ENCODE results near the gene FIGN.

FIGN gene

DNA sequence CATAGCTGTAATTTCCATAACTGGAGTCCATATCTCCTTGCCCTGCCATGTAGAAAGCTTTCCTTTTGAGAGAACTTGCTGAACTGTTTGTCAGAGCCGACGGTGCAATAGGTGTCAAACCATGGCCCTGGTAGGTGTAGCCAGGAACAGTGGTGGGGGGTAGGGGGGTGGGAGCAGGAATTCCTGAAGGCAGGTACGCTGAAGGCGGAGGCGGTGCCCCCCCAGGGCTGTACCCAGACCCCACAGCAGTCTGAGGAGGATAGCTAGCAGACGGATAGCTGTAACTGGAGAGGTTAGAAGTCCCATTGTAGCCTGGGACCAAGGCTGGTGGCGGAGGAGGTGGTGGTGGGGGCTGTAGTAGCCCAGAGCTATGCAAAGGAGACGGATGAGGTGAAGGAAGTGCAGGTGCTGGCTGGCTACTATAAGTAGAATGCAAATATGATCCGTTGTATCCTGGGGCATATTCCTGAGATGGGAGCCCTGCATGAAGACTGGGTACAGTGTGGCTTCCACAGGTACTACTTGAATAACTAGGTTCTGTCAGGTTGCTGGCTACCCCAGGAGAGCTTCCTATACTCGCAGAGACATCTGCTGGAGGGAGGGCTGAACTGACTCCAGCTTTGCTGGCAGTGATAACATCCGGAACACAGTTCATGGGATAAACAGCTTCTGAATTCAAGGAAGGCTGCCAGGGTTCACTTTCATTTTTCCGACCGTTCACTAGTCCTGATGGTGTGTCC, 124.8 kb downstream of the FIGN start:
- no peak for DNase-seq

DNA sequence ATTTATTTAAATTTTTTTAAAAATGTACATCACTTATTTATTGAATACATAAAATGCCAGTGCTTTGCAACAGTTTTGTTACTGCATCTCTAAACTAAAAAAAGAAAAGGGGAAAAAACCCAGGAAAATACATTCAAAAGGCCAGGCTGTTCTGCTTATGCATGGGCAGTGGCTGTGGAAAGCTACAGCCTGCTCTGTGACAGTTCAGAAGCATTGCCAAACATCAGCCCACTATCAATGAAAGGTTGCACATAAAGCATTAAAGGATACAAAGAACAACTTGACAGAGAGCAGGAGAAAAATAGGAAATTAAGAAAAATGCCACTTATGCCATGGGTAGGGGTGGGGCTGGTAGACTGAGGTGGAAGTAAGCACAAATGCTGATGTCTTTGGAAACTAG, 128.2 kb downstream of the FIGN start:
- H3K4me1 Mint-ChIP-seq: no peaks in the 10 kb centered on the region
- H3K27me3 Mint-ChIP-seq: no peaks in the 10 kb centered on the region
- no peak overlapping the region for H3K4me3 Mint-ChIP-seq
- ATAC-seq: no peak
- DNase-seq: no peak
- H3K36me3 Mint-ChIP-seq (ENCODE audit: low read depth): no peaks in the 10 kb centered on the region
- peaks cover 4% of the 10 kb centered on the region for H3K9me3 Mint-ChIP-seq
- no peak overlapping the region for H3K27ac Mint-ChIP-seq

More for the DNA sequence above, 124.8 kb downstream of the FIGN start:
- H3K4me1 Mint-ChIP-seq: no peaks in the 10 kb centered on the region
- H3K4me3 Mint-ChIP-seq: no peak overlapping the region
- ATAC-seq: no peak
- no peaks in the 10 kb centered on the region for H3K9me3 Mint-ChIP-seq
- no peak overlapping the region for H3K27ac Mint-ChIP-seq
- no peaks in the 10 kb centered on the region for H3K36me3 Mint-ChIP-seq (ENCODE audit: low read depth)
- H3K27me3 Mint-ChIP-seq: no peaks in the 10 kb centered on the region

GRCh38 chr2:163606878-163607277, 128.9 kb downstream of the FIGN start:
- Mint-ChIP-seq H3K27me3 (no peaks in the 10 kb centered on the region), H3K4me1 (no peaks in the 10 kb centered on the region), H3K4me3 (no peak overlapping the region), H3K9me3 (peaks cover 4% of the 10 kb centered on the region), H3K27ac (no peak overlapping the region), H3K36me3 (ENCODE audit: low read depth) (no peaks in the 10 kb centered on the region)
- no peak for ATAC-seq
- DNase-seq: no peak

GRCh38 chr2:163605779-163606178, 130.0 kb downstream of the FIGN start:
- H3K4me3 Mint-ChIP-seq: no peak overlapping the region
- DNase-seq: no peak
- no peak for ATAC-seq
- H3K27ac Mint-ChIP-seq: no peak overlapping the region
- H3K4me1 Mint-ChIP-seq: no peaks in the 10 kb centered on the region
- peaks cover 4% of the 10 kb centered on the region for H3K9me3 Mint-ChIP-seq
- H3K36me3 Mint-ChIP-seq (ENCODE audit: low read depth): no peaks in the 10 kb centered on the region
- H3K27me3 Mint-ChIP-seq: no peaks in the 10 kb centered on the region

DNA sequence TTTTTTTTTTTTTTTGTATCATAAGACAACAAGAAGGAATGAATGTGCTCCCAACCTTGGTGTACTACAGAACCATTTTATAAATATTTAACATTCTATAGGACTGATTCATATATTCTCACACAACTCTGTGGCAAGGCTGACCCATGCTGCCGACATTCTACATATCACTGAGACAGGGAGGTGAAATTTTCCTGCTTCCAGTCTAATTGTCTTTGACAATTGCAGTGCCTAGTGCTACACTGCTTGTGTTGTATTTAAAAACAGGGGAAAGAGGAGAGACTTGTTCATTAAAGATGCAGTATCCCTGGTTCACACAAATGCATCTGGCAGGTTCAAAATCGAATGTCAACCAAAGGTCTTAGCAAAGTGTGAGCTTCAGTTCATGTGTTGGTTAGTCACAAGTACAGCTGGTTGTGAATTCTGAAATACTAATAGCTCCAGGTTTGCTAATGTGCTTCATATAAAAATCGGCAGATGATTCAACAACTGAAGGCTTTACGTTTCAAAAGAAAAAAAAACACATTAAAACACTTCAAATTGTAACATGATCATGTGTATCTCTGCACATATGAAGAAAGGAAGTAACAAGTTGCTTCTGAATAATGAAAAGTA, 130.8 kb downstream of the FIGN start:
- Mint-ChIP-seq H3K27me3 (no peaks in the 10 kb centered on the region), H3K27ac (no peak overlapping the region), H3K36me3 (ENCODE audit: low read depth) (no peaks in the 10 kb centered on the region), H3K9me3 (peaks cover 4% of the 10 kb centered on the region), H3K4me1 (no peaks in the 10 kb centered on the region), H3K4me3 (no peak overlapping the region)
- DNase-seq (no peak), ATAC-seq (no peak)

- no peak for DNase-seq
- Mint-ChIP-seq H3K27ac (no peak overlapping the region), H3K4me1 (no peaks in the 10 kb centered on the region), H3K4me3 (no peak overlapping the region), H3K27me3 (no peaks in the 10 kb centered on the region), H3K9me3 (peaks cover 4% of the 10 kb centered on the region), H3K36me3 (ENCODE audit: low read depth) (no peaks in the 10 kb centered on the region)
- no peak for ATAC-seq
Measured at GRCh38 chr2:163602196-163602595, 133.6 kb downstream of the FIGN start.

DNA sequence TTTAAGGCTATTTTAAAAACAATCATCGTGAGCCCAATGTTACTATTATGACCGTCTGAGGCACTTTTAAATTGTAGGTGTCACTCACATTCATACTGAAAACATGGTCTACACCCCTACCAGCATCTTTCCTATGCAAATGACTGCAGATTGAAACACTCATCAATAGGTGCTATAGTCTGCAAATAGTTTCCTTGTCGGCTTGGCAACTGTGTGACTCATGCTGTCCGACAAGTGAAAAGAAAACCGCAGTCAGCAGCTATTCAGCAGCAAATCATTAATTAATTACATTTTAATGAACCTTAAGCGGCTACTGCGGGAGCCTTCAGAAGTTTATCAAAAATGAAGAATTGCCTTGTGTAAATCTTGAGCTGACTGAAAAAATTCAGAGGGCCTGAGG, 134.4 kb downstream of the FIGN start:
- Mint-ChIP-seq H3K9me3 (peaks cover 4% of the 10 kb centered on the region), H3K36me3 (ENCODE audit: low read depth) (no peaks in the 10 kb centered on the region), H3K4me3 (no peak overlapping the region), H3K27me3 (no peaks in the 10 kb centered on the region), H3K27ac (no peak overlapping the region), H3K4me1 (no peaks in the 10 kb centered on the region)
- no peak for DNase-seq
- no peak for ATAC-seq

- Mint-ChIP-seq H3K27me3 (no peaks in the 10 kb centered on the region), H3K4me3 (no peak overlapping the region), H3K9me3 (peaks cover 4% of the 10 kb centered on the region), H3K4me1 (no peaks in the 10 kb centered on the region), H3K36me3 (ENCODE audit: low read depth) (no peaks in the 10 kb centered on the region), H3K27ac (no peak overlapping the region)
- no peak for ATAC-seq
- DNase-seq: no peak
Measured at GRCh38 chr2:163600801-163601200, 135.0 kb downstream of the FIGN start.

- Mint-ChIP-seq H3K4me3 (no peak overlapping the region), H3K27ac (no peak overlapping the region), H3K9me3 (no peaks in the 10 kb centered on the region), H3K36me3 (ENCODE audit: low read depth) (no peaks in the 10 kb centered on the region), H3K27me3 (no peaks in the 10 kb centered on the region), H3K4me1 (no peaks in the 10 kb centered on the region)
- ATAC-seq (no peak), DNase-seq (no peak)
Measured at GRCh38 chr2:163595028-163595427, 140.8 kb downstream of the FIGN start.

GRCh38 chr2:163594497-163594896, 141.3 kb downstream of the FIGN start:
- Mint-ChIP-seq H3K9me3 (no peaks in the 10 kb centered on the region), H3K4me1 (no peaks in the 10 kb centered on the region), H3K36me3 (ENCODE audit: low read depth) (no peaks in the 10 kb centered on the region), H3K27ac (no peak overlapping the region), H3K4me3 (no peak overlapping the region), H3K27me3 (no peaks in the 10 kb centered on the region)
- no peak for DNase-seq
- no peak for ATAC-seq

GRCh38 chr2:163593982-163594381, 141.8 kb downstream of the FIGN start:
- H3K4me3 Mint-ChIP-seq: no peak overlapping the region
- no peak for ATAC-seq

GRCh38 chr2:163592954-163593622, 142.7 kb downstream of the FIGN start:
- Mint-ChIP-seq H3K9me3 (no peaks in the 10 kb centered on the region), H3K27me3 (no peaks in the 10 kb centered on the region), H3K4me3 (no peak overlapping the region), H3K27ac (no peak overlapping the region), H3K36me3 (ENCODE audit: low read depth) (no peaks in the 10 kb centered on the region), H3K4me1 (no peaks in the 10 kb centered on the region)
- ATAC-seq (no peak), DNase-seq (no peak)

More at GRCh38 chr2:163593982-163594381, 141.8 kb downstream of the FIGN start:
- Mint-ChIP-seq H3K27me3 (no peaks in the 10 kb centered on the region), H3K9me3 (no peaks in the 10 kb centered on the region), H3K4me1 (no peaks in the 10 kb centered on the region), H3K27ac (no peak overlapping the region), H3K36me3 (ENCODE audit: low read depth) (no peaks in the 10 kb centered on the region)
- DNase-seq: no peak

- no peaks in the 10 kb centered on the region for H3K4me1 Mint-ChIP-seq
- H3K9me3 Mint-ChIP-seq: peaks cover 2% of the 10 kb centered on the region
- H3K27me3 Mint-ChIP-seq: no peaks in the 10 kb centered on the region
- no peak overlapping the region for H3K27ac Mint-ChIP-seq
- DNase-seq (no peak), ATAC-seq (no peak)
- no peaks in the 10 kb centered on the region for H3K36me3 Mint-ChIP-seq (ENCODE audit: low read depth)
- no peak overlapping the region for H3K4me3 Mint-ChIP-seq
Measured at GRCh38 chr2:163591461-163591860, 144.3 kb downstream of the FIGN start.

DNA sequence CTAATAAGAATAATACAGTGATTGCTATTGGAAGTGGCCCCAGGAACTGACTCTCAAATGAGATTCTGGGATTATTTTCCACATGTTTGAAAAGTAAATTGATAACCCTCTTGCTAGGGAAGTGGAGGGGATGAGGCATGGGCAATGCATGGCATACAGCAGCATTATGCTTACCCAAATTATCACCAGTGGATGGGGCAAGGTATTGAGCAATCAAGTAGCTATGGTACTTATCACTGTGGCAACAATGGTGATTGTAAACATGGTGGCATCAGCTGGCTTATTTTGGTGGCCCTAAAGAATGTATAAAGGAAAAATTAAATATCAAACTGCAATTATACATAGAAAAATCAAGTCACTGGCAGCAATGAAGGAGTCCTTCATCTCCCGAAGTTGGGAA, 155.1 kb downstream of the FIGN start:
- H3K4me1 Mint-ChIP-seq: no peaks in the 10 kb centered on the region
- DNase-seq: no peak
- H3K4me3 Mint-ChIP-seq: no peak overlapping the region
- H3K9me3 Mint-ChIP-seq: peaks cover 18% of the 10 kb centered on the region
- H3K27me3 Mint-ChIP-seq: no peaks in the 10 kb centered on the region
- no peak for ATAC-seq
- no peak overlapping the region for H3K27ac Mint-ChIP-seq
- H3K36me3 Mint-ChIP-seq (ENCODE audit: low read depth): no peaks in the 10 kb centered on the region

DNA sequence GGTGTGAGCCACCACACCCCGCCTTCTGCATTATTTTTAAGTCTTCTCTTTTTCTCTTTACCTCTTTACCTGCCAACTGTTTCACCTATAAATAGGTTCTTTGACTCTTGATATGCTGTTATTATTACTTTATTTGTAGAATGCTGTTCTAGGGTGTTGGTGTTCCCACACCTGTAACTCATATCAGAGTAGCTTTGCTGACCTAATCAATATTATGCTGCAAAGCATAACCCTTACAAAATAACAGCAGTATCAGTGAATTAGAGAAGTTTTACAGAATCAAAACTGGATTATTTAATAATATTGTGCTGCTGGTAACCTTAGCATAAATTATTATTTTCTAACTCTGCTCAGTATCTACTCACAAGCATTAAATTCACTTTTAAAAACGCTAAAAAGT, 161.5 kb downstream of the FIGN start:
- Mint-ChIP-seq H3K4me1 (no peaks in the 10 kb centered on the region), H3K4me3 (no peak overlapping the region), H3K27me3 (no peaks in the 10 kb centered on the region), H3K27ac (no peak overlapping the region), H3K36me3 (ENCODE audit: low read depth) (no peaks in the 10 kb centered on the region), H3K9me3 (peaks cover 20% of the 10 kb centered on the region)
- ATAC-seq (no peak), DNase-seq (no peak)

Measured in activated naive CD8-positive, alpha-beta T cell treated with anti-CD3 and anti-CD28 coated beads, Interleukin-2, amount 50 U/mL, for 24 hours (primary cell).